ENCODE results near the gene CPD.
"Not testable (repeated sequence)": the region's sequence is repeated elsewhere in the genome, so short reads cannot be mapped to it uniquely, and the experiment has no call there.

The CPD gene

GRCh38 chr17:30412008-30412496 is 33.3 kb downstream of the CPD start:
- not testable (repeated sequence) for H3K27me3 ChIP-seq (ENCODE audit: insufficient read depth, low read length); H3K9ac ChIP-seq (ENCODE audit: low read depth, low read length); H3K4me3 ChIP-seq (ENCODE audit: low read length); H3K36me3 ChIP-seq (ENCODE audit: insufficient read depth, low read length); H3K4me1 ChIP-seq (ENCODE audit: insufficient read depth, low read length); H3K27ac ChIP-seq (ENCODE audit: low read depth, low read length); H3K9me3 ChIP-seq (ENCODE audit: insufficient read depth, low read depth, low read length)
- 93% methylated on average over 3 of the region's 3 CpGs for WGBS

GRCh38 chr17:30413109-30413508 is 34.4 kb downstream of the CPD start:
- Histone ChIP-seq H3K36me3 (ENCODE audit: insufficient read depth, low read length) (no peaks in the 10 kb centered on the region), H3K27ac (ENCODE audit: low read depth, low read length) (no peak overlapping the region), H3K4me3 (ENCODE audit: low read length) (no peak overlapping the region), H3K9ac (ENCODE audit: low read depth, low read length) (no peak overlapping the region), H3K4me1 (ENCODE audit: insufficient read depth, low read length) (no peaks in the 10 kb centered on the region), H3K9me3 (ENCODE audit: insufficient read depth, low read depth, low read length) (no peaks in the 10 kb centered on the region), H3K27me3 (ENCODE audit: insufficient read depth, low read length) (no peaks in the 10 kb centered on the region)
- 93% methylated on average over 3 of the region's 4 CpGs for WGBS

GRCh38 chr17:30414486-30414885 is 35.8 kb downstream of the CPD start:
- H3K4me1 ChIP-seq (ENCODE audit: insufficient read depth, low read length), result no peaks in the 10 kb centered on the region
- no peak overlapping the region for H3K9ac ChIP-seq (ENCODE audit: low read depth, low read length)
- no peak overlapping the region for H3K27ac ChIP-seq (ENCODE audit: low read depth, low read length)
- no peak overlapping the region for H3K4me3 ChIP-seq (ENCODE audit: low read length)
- no peaks in the 10 kb centered on the region for H3K27me3 ChIP-seq (ENCODE audit: insufficient read depth, low read length)
- H3K9me3 ChIP-seq (ENCODE audit: insufficient read depth, low read depth, low read length), result no peaks in the 10 kb centered on the region
- no peaks in the 10 kb centered on the region for H3K36me3 ChIP-seq (ENCODE audit: insufficient read depth, low read length)
- WGBS, result 94% methylated on average over 4 of the region's 4 CpGs

GRCh38 chr17:30415491-30415890 is 36.8 kb downstream of the CPD start:
- H3K27ac ChIP-seq (ENCODE audit: low read depth, low read length), result no peak overlapping the region
- no peak overlapping the region for H3K4me3 ChIP-seq (ENCODE audit: low read length)
- H3K36me3 ChIP-seq (ENCODE audit: insufficient read depth, low read length), result no peaks in the 10 kb centered on the region
- no peak overlapping the region for H3K9ac ChIP-seq (ENCODE audit: low read depth, low read length)
- no peaks in the 10 kb centered on the region for H3K4me1 ChIP-seq (ENCODE audit: insufficient read depth, low read length)
- no peaks in the 10 kb centered on the region for H3K9me3 ChIP-seq (ENCODE audit: insufficient read depth, low read depth, low read length)
- H3K27me3 ChIP-seq (ENCODE audit: insufficient read depth, low read length), result no peaks in the 10 kb centered on the region

GRCh38 chr17:30418070-30418469 is 39.3 kb downstream of the CPD start:
- WGBS, result 100% methylated on average over 1 of the region's 1 CpG
- H3K4me1 ChIP-seq (ENCODE audit: insufficient read depth, low read length); H3K9ac ChIP-seq (ENCODE audit: low read depth, low read length); H3K27ac ChIP-seq (ENCODE audit: low read depth, low read length); H3K36me3 ChIP-seq (ENCODE audit: insufficient read depth, low read length); H3K4me3 ChIP-seq (ENCODE audit: low read length); H3K27me3 ChIP-seq (ENCODE audit: insufficient read depth, low read length); H3K9me3 ChIP-seq (ENCODE audit: insufficient read depth, low read depth, low read length): not testable (repeated sequence)

- no peak overlapping the region for H3K4me3 ChIP-seq (ENCODE audit: low read length)
- H3K4me1 ChIP-seq (ENCODE audit: insufficient read depth, low read length), result peaks cover 11% of the 10 kb centered on the region
- WGBS, result 98% methylated on average over 2 of the region's 4 CpGs
These were observed 42.9 kb downstream of the CPD start for GRCh38 chr17:30421592-30421991.

GRCh38 chr17:30422171-30422570 is 43.4 kb downstream of the CPD start:
- Histone ChIP-seq H3K27me3 (ENCODE audit: insufficient read depth, low read length) (no peaks in the 10 kb centered on the region), H3K27ac (ENCODE audit: low read depth, low read length) (no peak overlapping the region), H3K4me1 (ENCODE audit: insufficient read depth, low read length) (peaks cover 11% of the 10 kb centered on the region), H3K9ac (ENCODE audit: low read depth, low read length) (no peak overlapping the region), H3K4me3 (ENCODE audit: low read length) (no peak overlapping the region), H3K9me3 (ENCODE audit: insufficient read depth, low read depth, low read length) (no peaks in the 10 kb centered on the region), H3K36me3 (ENCODE audit: insufficient read depth, low read length) (peaks cover 19% of the 10 kb centered on the region)

More at GRCh38 chr17:30421592-30421991, 42.9 kb downstream of the CPD start:
- H3K9me3 ChIP-seq (ENCODE audit: insufficient read depth, low read depth, low read length), result no peaks in the 10 kb centered on the region
- no peaks in the 10 kb centered on the region for H3K27me3 ChIP-seq (ENCODE audit: insufficient read depth, low read length)
- H3K36me3 ChIP-seq (ENCODE audit: insufficient read depth, low read length), result peaks cover 18% of the 10 kb centered on the region
- H3K27ac ChIP-seq (ENCODE audit: low read depth, low read length), result no peak overlapping the region
- H3K9ac ChIP-seq (ENCODE audit: low read depth, low read length), result no peak overlapping the region

GRCh38 chr17:30424471-30424870 is 45.7 kb downstream of the CPD start:
- H3K27ac ChIP-seq (ENCODE audit: low read depth, low read length), result no peak overlapping the region
- 100% methylated on average over 2 of the region's 2 CpGs for WGBS
- H3K4me3 ChIP-seq (ENCODE audit: low read length), result no peak overlapping the region
- no peaks in the 10 kb centered on the region for H3K27me3 ChIP-seq (ENCODE audit: insufficient read depth, low read length)
- H3K4me1 ChIP-seq (ENCODE audit: insufficient read depth, low read length), result peaks cover 11% of the 10 kb centered on the region
- peaks cover 30% of the 10 kb centered on the region for H3K36me3 ChIP-seq (ENCODE audit: insufficient read depth, low read length)
- H3K9me3 ChIP-seq (ENCODE audit: insufficient read depth, low read depth, low read length), result no peaks in the 10 kb centered on the region
- no peak overlapping the region; the same call in 1 of the 2 replicates for H3K9ac ChIP-seq (ENCODE audit: low read depth, low read length)

GRCh38 chr17:30426292-30426691 is 47.6 kb downstream of the CPD start:
- WGBS, result 93% methylated on average over 2 of the region's 2 CpGs
- no peaks in the 10 kb centered on the region for H3K9me3 ChIP-seq (ENCODE audit: insufficient read depth, low read depth, low read length)
- H3K9ac ChIP-seq (ENCODE audit: low read depth, low read length), result no peak overlapping the region
- peaks cover 11% of the 10 kb centered on the region for H3K4me1 ChIP-seq (ENCODE audit: insufficient read depth, low read length)
- no peak overlapping the region for H3K4me3 ChIP-seq (ENCODE audit: low read length)
- no peak overlapping the region for H3K27ac ChIP-seq (ENCODE audit: low read depth, low read length)
- H3K36me3 ChIP-seq (ENCODE audit: insufficient read depth, low read length), result peaks cover 30% of the 10 kb centered on the region
- H3K27me3 ChIP-seq (ENCODE audit: insufficient read depth, low read length), result no peaks in the 10 kb centered on the region

- H3K4me3 ChIP-seq (ENCODE audit: low read length), result no peak overlapping the region
These were observed 48.9 kb downstream of the CPD start for GRCh38 chr17:30427611-30428010.

GRCh38 chr17:30429155-30429554 is 50.4 kb downstream of the CPD start:
- H3K9me3 ChIP-seq (ENCODE audit: insufficient read depth, low read depth, low read length), result no peaks in the 10 kb centered on the region
- H3K36me3 ChIP-seq (ENCODE audit: insufficient read depth, low read length), result peaks cover 32% of the 10 kb centered on the region
- WGBS, result 100% methylated on average over 1 of the region's 1 CpG
- no peak overlapping the region for H3K27ac ChIP-seq (ENCODE audit: low read depth, low read length)
- H3K27me3 ChIP-seq (ENCODE audit: insufficient read depth, low read length), result no peaks in the 10 kb centered on the region
- H3K4me3 ChIP-seq (ENCODE audit: low read length), result no peak overlapping the region
- peaks cover 10% of the 10 kb centered on the region for H3K4me1 ChIP-seq (ENCODE audit: insufficient read depth, low read length)
- H3K9ac ChIP-seq (ENCODE audit: low read depth, low read length), result no peak overlapping the region

More at GRCh38 chr17:30427611-30428010, 48.9 kb downstream of the CPD start:
- H3K36me3 ChIP-seq (ENCODE audit: insufficient read depth, low read length), result peaks cover 35% of the 10 kb centered on the region
- H3K4me1 ChIP-seq (ENCODE audit: insufficient read depth, low read length), result peaks cover 11% of the 10 kb centered on the region
- 93% methylated on average over 1 of the region's 1 CpG for WGBS
- no peaks in the 10 kb centered on the region for H3K9me3 ChIP-seq (ENCODE audit: insufficient read depth, low read depth, low read length)
- H3K9ac ChIP-seq (ENCODE audit: low read depth, low read length), result no peak overlapping the region
- no peaks in the 10 kb centered on the region for H3K27me3 ChIP-seq (ENCODE audit: insufficient read depth, low read length)
- H3K27ac ChIP-seq (ENCODE audit: low read depth, low read length), result no peak overlapping the region

- H3K36me3 ChIP-seq (ENCODE audit: insufficient read depth, low read length), result peaks cover 28% of the 10 kb centered on the region
- no peaks in the 10 kb centered on the region for H3K4me1 ChIP-seq (ENCODE audit: insufficient read depth, low read length)
- no peaks in the 10 kb centered on the region for H3K9me3 ChIP-seq (ENCODE audit: insufficient read depth, low read depth, low read length)
- no peak overlapping the region for H3K9ac ChIP-seq (ENCODE audit: low read depth, low read length)
- H3K4me3 ChIP-seq (ENCODE audit: low read length), result no peak overlapping the region
- 96% methylated on average over 1 of the region's 1 CpG for WGBS
- no peaks in the 10 kb centered on the region for H3K27me3 ChIP-seq (ENCODE audit: insufficient read depth, low read length)
- H3K27ac ChIP-seq (ENCODE audit: low read depth, low read length), result no peak overlapping the region
These were observed 54.8 kb downstream of the CPD start for GRCh38 chr17:30433514-30433913.

All from HUES64 (cell line).